Activated T-cell treated with anti-CD3 and anti-CD28 coated beads, Interleukin-2, amount 50 U/mL, for 48 hours (primary cell): ENCODE measurements around the gene MED6.

Experiments used
- DNase-seq, 2 experiments: peaks; one replicate each; pipeline ENCODE4 v3.0.0-alpha.2; 2020

The MED6 gene

DNA sequence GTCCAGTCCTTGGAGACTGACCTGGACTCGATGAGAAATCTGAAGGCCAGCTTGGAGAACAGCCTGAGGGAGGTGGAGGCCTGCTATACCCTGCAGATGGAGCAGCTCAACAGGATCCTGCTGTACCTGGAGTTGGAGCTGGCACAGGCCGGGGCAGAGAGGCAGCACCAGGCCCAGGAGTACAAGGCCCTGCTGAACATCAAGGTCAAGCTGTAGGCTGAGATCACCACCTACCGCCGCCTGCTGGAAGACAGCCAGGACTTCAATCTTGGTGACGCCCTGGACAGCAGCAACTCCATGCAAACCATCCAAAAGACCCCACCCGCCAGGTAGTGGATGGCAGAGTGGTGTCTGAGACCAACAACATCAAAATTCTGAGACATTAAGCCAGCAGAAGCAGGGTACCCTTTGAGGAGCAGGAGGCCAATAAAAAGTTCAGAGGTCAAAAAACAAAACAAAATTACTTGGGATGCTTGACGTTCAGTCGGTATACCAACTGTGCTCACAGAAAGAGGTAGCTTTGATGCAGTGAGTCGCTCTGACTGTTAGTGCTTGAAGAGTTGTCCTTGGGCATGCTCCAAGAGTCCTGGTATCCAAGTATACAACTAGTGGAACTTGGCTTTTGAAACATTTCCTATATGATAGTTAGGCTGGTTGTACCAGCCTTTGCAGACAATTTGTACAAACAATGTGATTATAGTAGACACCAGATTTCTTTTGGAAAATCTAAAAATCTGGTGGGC lies 4.8 kb downstream of the MED6 start:
- no peak for DNase-seq

DNA sequence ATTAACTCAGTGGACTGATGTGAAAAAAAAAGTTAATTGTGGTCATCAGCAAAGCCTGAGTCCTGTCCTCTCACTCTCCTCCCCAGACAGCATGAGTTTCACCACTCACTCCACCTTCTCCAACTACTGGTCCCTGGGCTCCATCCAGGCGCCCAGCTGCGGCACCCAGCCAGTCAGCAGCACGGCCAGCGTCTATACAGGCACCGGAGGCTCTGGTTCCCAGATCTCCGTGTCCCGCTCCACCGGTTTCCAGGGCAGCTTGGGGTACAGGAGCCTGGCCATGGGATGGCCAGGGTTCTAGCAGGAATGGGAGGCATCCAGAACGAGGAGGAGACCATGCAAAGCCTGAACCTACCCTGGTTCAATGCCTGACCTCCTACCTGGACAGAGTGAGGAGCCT lies 6.0 kb downstream of the MED6 start:
- no peak for DNase-seq

DNA sequence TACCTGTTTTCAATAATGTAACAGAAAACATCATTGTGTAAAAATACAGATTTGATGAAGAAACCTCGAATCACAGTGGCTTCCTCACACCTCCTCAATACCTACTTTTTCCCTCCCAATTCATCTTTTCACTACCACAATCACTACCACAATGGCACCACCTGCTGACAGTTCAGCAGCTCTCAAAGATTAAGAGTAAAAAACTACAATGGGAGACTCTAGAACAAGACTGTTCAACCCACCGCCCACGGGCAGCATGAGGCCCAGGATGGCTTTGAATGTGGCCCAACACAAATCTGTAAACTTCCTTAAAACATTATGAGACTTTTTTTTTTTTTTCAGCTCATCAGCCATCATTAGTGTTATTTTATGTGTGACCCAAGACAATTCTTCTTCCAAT lies 15.2 kb downstream of the MED6 start:
- peak; percentile 33 to 36 for DNase-seq

DNA sequence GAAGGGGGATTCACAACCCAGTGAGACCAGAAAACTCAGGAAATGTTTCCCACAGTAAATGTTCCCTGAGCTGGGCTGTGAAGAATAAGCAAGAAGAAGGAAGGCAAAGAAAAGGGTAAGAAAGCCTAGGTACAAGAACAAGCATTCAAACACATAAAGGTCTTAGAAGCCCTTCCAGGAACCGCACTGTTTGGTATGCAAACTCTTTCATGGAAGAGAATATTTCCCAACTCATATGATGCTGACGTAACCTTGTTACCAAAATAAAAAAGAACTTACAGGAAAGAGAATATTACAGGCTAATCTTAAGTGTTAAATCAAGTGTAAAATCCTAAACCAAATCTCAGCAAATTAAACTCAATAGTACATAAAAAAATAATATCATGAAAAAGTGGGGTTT lies 23.6 kb downstream of the MED6 start:
- no peak for DNase-seq

DNA sequence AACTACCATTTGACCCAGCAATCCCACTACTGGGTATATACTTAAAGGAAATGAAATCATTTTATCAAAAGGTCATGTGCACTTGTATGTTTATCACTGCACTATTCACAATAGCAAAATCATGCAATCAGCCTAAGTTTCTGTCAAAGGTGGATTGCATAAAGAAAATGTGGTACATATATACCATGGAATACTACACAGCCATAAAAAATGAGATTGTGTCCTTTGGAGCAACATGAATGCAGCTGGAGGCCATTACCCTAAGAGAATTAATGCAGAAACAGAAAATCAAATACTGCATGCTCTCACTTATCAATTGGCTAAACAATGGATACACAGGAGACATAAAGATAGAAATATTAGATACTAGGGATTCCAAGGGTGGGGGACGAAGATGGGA lies 27.4 kb downstream of the MED6 start:
- no peak for DNase-seq

DNA sequence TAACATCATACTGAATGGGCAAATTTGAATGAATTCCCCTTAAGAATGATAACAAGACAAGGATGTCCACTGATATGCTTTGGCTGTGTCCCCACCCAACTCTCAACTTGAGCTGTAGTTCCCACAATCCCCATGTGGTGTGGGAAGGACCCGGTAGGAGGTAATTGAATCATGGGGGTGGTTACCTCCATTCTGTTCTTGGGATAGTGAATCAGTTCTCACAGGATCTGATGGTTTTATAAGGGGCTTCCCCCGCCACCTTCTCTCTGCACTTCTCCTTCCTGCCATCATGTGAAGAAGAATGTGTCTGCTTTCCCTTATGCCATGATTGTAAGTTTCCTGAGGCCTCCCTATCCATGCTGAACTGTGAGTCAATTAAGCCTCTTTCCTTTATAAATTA lies 29.3 kb downstream of the MED6 start:
- DNase-seq: no peak

DNA sequence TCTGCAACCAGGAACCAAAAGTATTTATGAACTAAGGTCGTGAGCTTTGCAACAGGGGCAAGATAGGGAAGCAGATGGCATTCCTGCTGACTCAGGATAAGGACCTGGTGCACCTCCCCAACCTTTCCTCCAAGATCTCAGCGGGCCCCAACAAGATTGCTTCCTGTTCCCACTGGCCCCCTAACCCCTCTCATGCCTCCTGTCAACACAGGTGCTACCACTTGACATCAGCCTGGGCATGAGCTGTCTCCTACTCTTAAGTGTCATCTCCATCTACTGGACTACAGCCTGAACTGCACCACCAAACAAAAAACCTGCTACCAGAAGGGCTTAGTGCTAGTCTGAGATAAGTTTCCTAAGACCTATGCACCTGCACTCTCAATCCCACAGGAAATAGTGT lies 32.7 kb downstream of the MED6 start:
- DNase-seq: peak in 1 of 2 experiments; percentile 35

DNA sequence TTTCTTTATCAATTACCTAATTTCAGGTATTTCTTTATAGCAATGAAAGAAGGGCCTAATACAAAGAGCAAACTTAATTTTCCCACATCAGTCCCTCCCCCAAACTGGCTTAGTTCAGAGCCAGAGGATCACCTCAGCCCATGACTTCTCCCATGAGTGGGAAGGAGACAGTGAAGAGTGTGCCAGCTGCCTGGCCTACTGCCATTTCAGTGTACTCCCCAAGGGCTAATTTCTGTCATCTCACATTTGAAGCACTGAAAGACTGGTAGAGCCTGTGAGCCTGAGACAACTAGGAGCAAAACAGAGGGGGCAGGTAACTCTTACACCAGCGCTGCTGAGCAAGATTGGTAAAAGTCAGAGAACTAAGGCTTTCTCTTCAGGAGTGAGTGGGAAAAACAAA lies 36.6 kb downstream of the MED6 start:
- no peak for DNase-seq

DNA sequence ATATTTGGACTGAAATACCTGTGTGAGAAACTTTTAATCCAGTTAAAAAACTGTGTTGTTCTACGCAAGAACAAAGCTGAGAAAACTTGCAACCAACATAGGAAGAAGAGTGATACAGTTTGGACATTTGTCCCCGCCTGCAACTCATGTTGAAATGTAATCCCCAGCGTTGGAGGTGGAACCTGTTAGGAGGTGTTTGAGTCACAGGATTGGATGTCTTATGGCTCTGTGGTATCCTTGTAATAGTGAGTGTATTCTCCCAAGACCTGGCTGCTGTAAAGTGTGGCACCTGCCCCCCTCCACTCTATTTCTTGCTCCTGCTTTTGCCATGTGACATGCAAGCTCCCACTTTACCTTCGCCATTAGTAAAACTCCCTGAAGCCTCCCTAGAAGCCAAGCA lies 37.0 kb downstream of the MED6 start:
- no peak for DNase-seq

DNA sequence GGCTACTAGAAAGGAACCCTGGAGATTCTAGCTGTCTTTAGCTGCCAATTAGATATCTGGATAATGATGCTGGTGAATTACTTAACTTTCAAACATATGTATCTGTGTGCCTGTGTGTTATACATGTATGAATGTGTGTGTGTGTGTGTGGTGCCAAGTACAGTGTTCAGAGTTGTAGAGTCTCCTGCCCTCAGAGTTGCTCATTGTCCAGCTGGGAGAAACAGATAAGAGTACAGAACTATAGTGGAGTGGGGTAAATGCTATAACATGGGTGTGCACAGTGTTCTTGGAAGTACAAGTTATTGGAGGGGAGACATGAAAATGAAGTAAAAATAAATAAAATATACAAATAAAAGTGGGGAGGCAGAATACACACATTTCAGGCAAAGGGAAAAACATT lies 42.1 kb downstream of the MED6 start:
- no peak for DNase-seq

DNA sequence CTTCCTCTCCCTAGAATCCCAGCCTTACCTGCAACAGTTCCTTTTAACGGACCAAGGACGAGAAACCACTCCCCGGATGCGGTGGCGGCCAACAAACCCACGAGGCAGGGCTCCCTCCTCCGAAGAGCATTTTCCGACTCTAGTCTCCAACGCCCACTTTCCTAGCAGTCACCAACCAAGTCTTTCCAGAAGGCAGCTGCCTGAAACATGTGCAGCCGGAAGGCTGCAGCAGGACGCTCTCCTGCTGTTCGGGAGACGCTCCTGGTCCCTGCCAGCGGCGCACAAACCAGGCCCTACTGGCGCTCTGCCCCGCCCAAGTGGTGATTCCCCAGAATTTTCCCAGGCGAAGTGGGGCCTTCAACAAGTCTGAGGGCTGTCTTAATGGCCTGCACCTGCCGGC lies 44.6 kb downstream of the MED6 start:
- DNase-seq: peak in 1 of 2 experiments; percentile 23

DNA sequence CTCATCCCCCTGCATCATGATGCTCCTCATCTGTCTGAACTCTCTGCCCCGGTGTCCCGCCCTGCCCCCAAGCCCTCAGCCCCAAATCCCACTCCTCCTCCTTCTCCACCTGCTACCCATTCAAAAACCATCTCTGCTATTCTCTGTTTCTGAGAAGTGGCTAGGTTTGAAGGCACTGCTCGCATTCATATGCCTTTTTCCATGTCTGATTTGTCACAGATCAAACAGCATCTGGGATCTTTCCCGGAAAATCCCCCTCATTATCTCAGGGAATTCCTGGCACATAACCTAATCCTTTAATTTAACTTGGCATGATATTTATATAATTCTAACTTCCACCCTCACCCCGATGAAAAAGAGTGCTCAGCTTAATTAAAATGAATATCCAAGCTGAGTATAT lies 62.4 kb downstream of the MED6 start:
- no peak for DNase-seq

DNA sequence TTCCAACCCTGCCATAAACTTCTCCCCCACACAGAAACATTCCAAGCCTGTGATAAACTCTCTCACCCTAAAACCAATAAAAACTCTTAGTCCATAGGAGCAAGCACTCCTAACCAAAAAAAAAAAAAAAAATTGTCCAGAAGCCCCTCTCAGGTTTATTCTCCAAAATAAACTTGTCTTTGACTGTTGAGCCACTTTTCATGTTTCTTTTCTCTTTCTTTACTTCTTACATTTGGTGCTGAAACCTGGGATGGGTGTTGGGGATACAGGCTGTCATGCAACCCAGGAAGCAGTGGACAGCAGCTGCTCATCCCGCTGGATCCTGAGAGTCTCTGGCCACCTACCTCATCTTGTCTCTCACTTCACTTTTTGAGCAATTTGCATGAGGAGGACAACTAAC lies 63.6 kb downstream of the MED6 start:
- DNase-seq: no peak

DNA sequence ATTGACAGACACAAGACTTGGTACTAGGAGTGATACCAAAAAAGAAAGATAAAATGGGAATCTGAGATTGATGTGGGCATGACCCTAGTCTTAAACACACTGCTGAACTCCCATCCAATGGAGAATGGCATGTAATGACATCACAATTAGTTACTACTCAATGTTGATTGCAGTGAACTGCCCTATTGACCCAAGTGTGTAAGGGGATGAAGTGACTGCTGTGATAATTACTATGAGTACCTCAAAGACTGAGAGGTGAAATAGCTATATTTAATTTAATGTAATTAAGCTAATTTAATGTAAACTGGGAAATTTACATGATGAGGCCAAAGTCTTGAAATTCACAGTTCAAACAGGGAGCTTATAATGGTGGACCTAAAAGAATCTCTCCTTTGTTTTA lies 65.6 kb downstream of the MED6 start, which contains the start of gene ADAM20:
Gene ADAM20, minus strand, starts transcription at position 101 of the 400 bp plus-strand sequence. CDS start 10,247 bp downstream, outside the sequence.
- DNase-seq: no peak
